A549 (cell line): Measurements from ENCODE around the gene RAET1L. TPM values are rescaled to one million over a fixed set of nuclear protein-coding genes. Genes with fewer than 3 reads are reported as not detected.
"Not testable (repeated sequence)": the region's sequence is repeated elsewhere in the genome, so short reads cannot be mapped to it uniquely, and the experiment has no call there.

Source experiments
- ATAC-seq, 2 experiments: fragments of 200-7000 bp in 1 of 2; fragments of >200 bp in 1 of 2; cut with Nextera tagmentation in 1 of 2; cut with Tn5 transposase in 1 of 2; 3 replicates each; pipeline versions ENCODE4 v1.8.0 to v1.9.1; 2018 to 2020; ENCODE audit warnings: mild to moderate bottlenecking in 1 of 2, moderate library complexity in 1 of 2
- CTCF ChIA-PET: fragments of 300-600 bp; sonication (Branson Sonifier 250); formaldehyde crosslinking; extraction: SDS; loops from one replicate; lab custom pipeline; 2021; ENCODE audit warnings: antibody characterized with exemption, inconsistent platforms; lab: Yijun Ruan, JAX
- POLR2A ChIA-PET: fragments of 350-600 bp; formaldehyde crosslinking; extraction: SDS; loops from one replicate; lab custom pipeline; 2021; ENCODE audit warnings: antibody characterized with exemption, inconsistent platforms; lab: Yijun Ruan, JAX
- DNase-seq, 2 experiments: peaks; one replicate each; pipeline versions ENCODE4 v3.0.0 to v3.0.0-alpha.2; 2011 to 2016; ENCODE audit warnings: low read depth in 1 of 2, low spot score in 1 of 2
- FAIRE-seq: peaks from 2 replicates; lab custom pipeline; 2011; peaks lifted over from hg19 to GRCh38; lab: Jason Lieb, UNC
- H3K27ac ChIP-seq, 2 experiments: fragments of >200 bp; sonication (Bioruptor Twin); formaldehyde crosslinking; 3 replicates each; pipeline ENCODE4 v1.5.1; 2016 to 2017
- H3K4me1 ChIP-seq: fragments of >200 bp; sonication (Bioruptor Twin); formaldehyde crosslinking; 3 replicates; pipeline ENCODE4 v1.6.1; 2016
- H3K4me2 ChIP-seq: fragments of >200 bp; sonication (Bioruptor Twin); formaldehyde crosslinking; 3 replicates; pipeline ENCODE4 v1.6.1; 2016
- H3K4me3 ChIP-seq: fragments of >200 bp; sonication (Bioruptor Twin); formaldehyde crosslinking; 3 replicates; pipeline ENCODE4 v1.5.1; 2016
- H3K9me3 ChIP-seq: fragments of >200 bp; sonication (Bioruptor Twin); formaldehyde crosslinking; 3 replicates; pipeline ENCODE4 v1.6.1; 2016
- CBX2 ChIP-seq: fragments of 200-600 bp; sonication (generic); IDR thresholded peaks from 2 replicates; pipeline ENCODE4 v1.6.1; 2016; ENCODE audit warnings: low read depth, mild to moderate bottlenecking, borderline replicate concordance
- CHD2 ChIP-seq: fragments of 150-350 bp; IDR thresholded peaks from 2 replicates; pipeline ENCODE4 v1.6.1; 2014; ENCODE audit warnings: low read length; ENCODE audit not compliant: partially characterized antibody
- CHD4 ChIP-seq: fragments of 200-600 bp; sonication (generic); IDR thresholded peaks from 2 replicates; pipeline ENCODE4 v1.6.1; 2016; ENCODE audit warnings: antibody characterized with exemption, mild to moderate bottlenecking, borderline replicate concordance
- CTCF ChIP-seq: fragments of >200 bp; sonication (Bioruptor Twin); formaldehyde crosslinking; IDR thresholded peaks from 3 replicates; pipeline ENCODE4 v1.5.1; 2016
- EHMT2 ChIP-seq: fragments of 200-600 bp; sonication (generic); IDR thresholded peaks from 2 replicates; pipeline ENCODE4 v1.6.1; 2016; ENCODE audit warnings: antibody characterized with exemption, low read depth, mild to moderate bottlenecking, moderate library complexity
- EP300 ChIP-seq, 2 experiments: fragments of >200 bp; sonication (Bioruptor Twin); formaldehyde crosslinking; IDR thresholded peaks; 2 replicates in 1 of 2; 3 replicates in 1 of 2; pipeline ENCODE4 v1.6.1; 2016 to 2017
- ESRRA ChIP-seq: fragments of 150-350 bp; IDR thresholded peaks from 2 replicates; pipeline ENCODE4 v1.6.1; 2014; ENCODE audit warnings: mild to moderate bottlenecking, low read length, borderline replicate concordance
- FOSB ChIP-seq: fragments of 250-450 bp; sonication (Bioruptor Pico); IDR thresholded peaks from 2 replicates; pipeline ENCODE4 v1.5.0; 2020; ENCODE audit warnings: mild to moderate bottlenecking, moderate library complexity
- FOSL2 ChIP-seq, 2 experiments: fragments of 450-650 bp in 1 of 2; fragments of >200 bp in 1 of 2; sonication (Bioruptor Twin) in 1 of 2; formaldehyde crosslinking; IDR thresholded peaks; 2 replicates each; pipeline versions ENCODE4 v1.5.0 to v1.6.1; 2016 to 2020; ENCODE audit warnings: mild to moderate bottlenecking in 1 of 2, moderate library complexity in 1 of 2
- FOXS1 ChIP-seq: fragments of 250-450 bp; sonication (Bioruptor Pico); IDR thresholded peaks from 2 replicates; pipeline ENCODE4 v1.5.0; 2020; ENCODE audit warnings: mild to moderate bottlenecking, moderate library complexity
- KDM1A ChIP-seq: fragments of 200-600 bp; sonication (generic); IDR thresholded peaks from 2 replicates; pipeline ENCODE4 v1.6.1; 2016; ENCODE audit warnings: low read depth, mild to moderate bottlenecking
- MAFK ChIP-seq: fragments of 450-650 bp; IDR thresholded peaks from 2 replicates; pipeline ENCODE4 v1.6.1; 2014; ENCODE audit not compliant: partially characterized antibody
- MAZ ChIP-seq: fragments of 150-350 bp; IDR thresholded peaks from 2 replicates; pipeline ENCODE4 v1.6.1; 2014; ENCODE audit warnings: antibody characterized with exemption, low read depth, low read length, borderline replicate concordance
- MYC ChIP-seq: IDR thresholded peaks from 2 replicates; pipeline ENCODE4 v1.6.1; 2012; ENCODE audit warnings: mild to moderate bottlenecking, inconsistent platforms, low read length, improper control_type of control experiment, borderline replicate concordance
- NFE2L2 ChIP-seq: fragments of 150-350 bp; conservative IDR thresholded peaks from 2 replicates; pipeline ENCODE4 v1.6.1; 2014; ENCODE audit warnings: low read length
- PBX3 ChIP-seq: IDR thresholded peaks from 2 replicates; pipeline ENCODE4 v1.6.1; 2012
- RCOR1 ChIP-seq: fragments of 150-350 bp; IDR thresholded peaks from 2 replicates; pipeline ENCODE4 v1.6.1; 2014; ENCODE audit warnings: antibody characterized with exemption, low read length, low read depth
- RFX5 ChIP-seq: fragments of 450-650 bp; IDR thresholded peaks from 2 replicates; pipeline ENCODE4 v1.7.1; 2014; ENCODE audit warnings: antibody characterized with exemption, mild to moderate bottlenecking, moderate library complexity
- SREBF2 ChIP-seq: fragments of 450-650 bp; IDR thresholded peaks from 2 replicates; pipeline ENCODE4 v1.6.1; 2014; ENCODE audit warnings: mild to moderate bottlenecking, moderate library complexity
- TP53 ChIP-seq: fragments of 250-450 bp; sonication (Bioruptor Pico); IDR thresholded peaks from 2 replicates; pipeline ENCODE4 v1.5.0; 2021; ENCODE audit warnings: mild to moderate bottlenecking, moderate library complexity
- ZC3H11A ChIP-seq: fragments of 450-650 bp; IDR thresholded peaks from 2 replicates; pipeline ENCODE4 v1.6.1; 2014; ENCODE audit warnings: antibody characterized with exemption, mild to moderate bottlenecking
- ZFP36 ChIP-seq: fragments of 450-650 bp; IDR thresholded peaks from 2 replicates; pipeline ENCODE4 v1.6.1; 2014; ENCODE audit warnings: borderline replicate concordance; ENCODE audit not compliant: partially characterized antibody
- ZSCAN20 ChIP-seq: fragments of 250-450 bp; sonication (Bioruptor Pico); IDR thresholded peaks from 2 replicates; pipeline ENCODE4 v1.8.0; 2022; ENCODE audit warnings: mild to moderate bottlenecking, moderate library complexity
- WGBS: methylation state at CpG from one replicate; pipeline ENCODE4 v1.1.6; 2017; ENCODE audit errors: missing lambda C conversion rate; 5-methylcytosine and 5-hydroxymethylcytosine counted together
- polyA plus RNA-seq, 4 experiments: library from polyadenylated mRNA; depleted of rRNA in 3 of 4; stranded (reverse); fragments of >200 nt; fragmentation: RNase III in 1 of 4; extraction: RNeasy Plus Mini Kit Qiagen cat#74134 plus additional on column Dnase treatment in 1 of 4; gene quantifications; 2 replicates in 3 of 4; 3 replicates in 1 of 4; pipeline ENCODE4 v1.2.3, GENCODE V29; 2011 to 2017

RAET1L gene
- polyA plus RNA-seq, 2 of the 4 experiments (the other 2 are of a cell fraction) = 0.22 TPM; not detected in 1

GRCh38 chr6:150063640-150064039 lies 38.3 kb upstream of the RAET1L start:
- Histone ChIP-seq H3K9me3 (no peaks in the 10 kb centered on the region), H3K4me3 (no peak overlapping the region), H3K4me2 (no peak overlapping the region), H3K27ac (no peak overlapping the region), H3K4me1 (no peaks in the 10 kb centered on the region)
- FAIRE-seq (no peak), DNase-seq (no peak), ATAC-seq (no peak)
- TF ChIP-seq MAZ (no peak), MYC (no peak), ZSCAN20 (CRISPR knock-in tag) (no peak), ZFP36 (no peak), CHD4 (no peak), RFX5 (no peak), CTCF (no peak), TP53 (CRISPR knock-in tag) (no peak), SREBF2 (no peak)
- ChIA-PET POLR2A (no interaction called here), CTCF (no interaction called here)
- WGBS = 79% methylated on average over 4 of the region's 6 CpGs

- ATAC-seq, POLR2A ChIA-PET, FAIRE-seq, H3K4me3 ChIP-seq, H3K9me3 ChIP-seq, DNase-seq, H3K4me2 ChIP-seq, H3K4me1 ChIP-seq, H3K27ac ChIP-seq: not testable (repeated sequence)
- CTCF ChIA-PET = interaction anchor here (2.4 kb wide), 1 partner anchor 9 kb away, joined by 5 read pairs; the partner anchor contains the start of gene ULBP3
- WGBS = 70% methylated on average over 7 of the region's 7 CpGs
Observed at GRCh38 chr6:150059973-150060372, 34.6 kb upstream of the RAET1L start.

GRCh38 chr6:150058986-150059385 lies 33.7 kb upstream of the RAET1L start:
- CTCF ChIA-PET = interaction anchor here (2.4 kb wide), 1 partner anchor 10 kb away, joined by 5 read pairs; the partner anchor contains the start of gene ULBP3
- no peak for DNase-seq
- Histone ChIP-seq H3K4me1 (no peaks in the 10 kb centered on the region), H3K4me3 (no peak overlapping the region)
- TF ChIP-seq MAFK = no peak
- no peak for TF ChIP-seq NFE2L2
- no peak for TF ChIP-seq EP300 (IDR thresholded peaks at IDR 0.05)
- no peak for TF ChIP-seq RCOR1
- TF ChIP-seq FOSL2 (IDR thresholded peaks at IDR 0.05) = no peak
- TF ChIP-seq FOSL2 (CRISPR knock-in tag; IDR thresholded peaks at IDR 0.05) = no peak
- TF ChIP-seq KDM1A = no peak
- no peak for TF ChIP-seq ESRRA
- TF ChIP-seq CBX2 = no peak
- TF ChIP-seq ZC3H11A = no peak
- TF ChIP-seq CTCF = no peak
- TF ChIP-seq CHD2 = no peak
- TF ChIP-seq FOXS1 (CRISPR knock-in tag) = no peak
- TF ChIP-seq EHMT2 = no peak
- TF ChIP-seq PBX3 = no peak
- no peak for TF ChIP-seq FOSB
- TF ChIP-seq, all 56 proteins: peak for 0
- Histone ChIP-seq H3K27ac (no peak overlapping the region), H3K4me2 (no peak overlapping the region), H3K9me3 (no peaks in the 10 kb centered on the region)
- no peak for ATAC-seq
- WGBS = 76% methylated on average over 6 of the region's 6 CpGs
- no peak for FAIRE-seq
- POLR2A ChIA-PET = no interaction called here
